COLO829 (cell line): ENCODE results near the gene GNA14.
A peak's percentile ranks its signal among the peaks of the same experiment; 100 is the strongest.
"Not testable (repeated sequence)": the region's sequence is repeated elsewhere in the genome, so short reads cannot be mapped to it uniquely, and the experiment has no call there.

Source experiments
- DNase-seq: peaks from one replicate; pipeline ENCODE4 v3.0.0; 2012; ENCODE audit warnings: low spot score

Gene GNA14

GRCh38 chr9:77489405-77490163 lies 158.5 kb downstream of the GNA14 start:
- not testable (repeated sequence) for DNase-seq

GRCh38 chr9:77488439-77489126 lies 159.5 kb downstream of the GNA14 start:
- DNase-seq, result no peak

DNA sequence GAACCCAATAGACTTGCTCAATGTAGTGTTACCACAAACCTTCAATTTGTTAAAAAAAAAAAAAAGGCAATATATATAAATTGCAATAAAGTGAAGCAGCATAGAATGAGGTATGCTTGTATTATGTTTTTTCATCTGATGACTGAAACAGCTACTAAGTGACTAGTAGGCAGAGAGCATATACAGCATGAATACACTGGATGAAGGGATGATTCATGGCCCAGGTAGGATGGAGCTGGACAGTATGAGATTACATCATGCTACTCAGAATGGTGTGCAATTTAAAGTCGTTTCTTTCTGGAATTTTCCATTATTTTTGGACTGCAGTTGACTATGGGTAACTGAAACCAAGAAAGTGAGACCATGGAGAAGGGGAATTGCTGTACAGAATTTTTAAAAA lies 161.2 kb downstream of the GNA14 start:
- DNase-seq, result no peak

DNA sequence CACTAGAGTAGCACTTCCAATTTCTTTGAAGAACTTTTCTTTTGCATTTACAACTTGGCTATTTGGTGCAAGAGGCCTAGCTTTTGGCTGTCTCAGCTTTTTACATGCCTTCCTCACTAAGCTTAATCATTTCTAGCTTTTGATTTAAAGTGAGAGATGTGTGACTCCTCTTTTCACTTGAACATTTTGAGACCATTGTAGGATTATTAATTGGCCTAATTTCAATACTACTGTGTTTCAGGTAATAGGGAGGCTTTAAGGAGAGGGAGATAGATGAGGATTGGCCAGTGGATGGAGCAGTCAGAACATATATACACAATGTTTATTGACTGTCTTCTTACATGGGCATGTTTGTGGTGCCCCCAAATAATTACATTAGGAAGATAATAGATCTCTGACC lies 161.7 kb downstream of the GNA14 start:
- DNase-seq, result no peak

DNA sequence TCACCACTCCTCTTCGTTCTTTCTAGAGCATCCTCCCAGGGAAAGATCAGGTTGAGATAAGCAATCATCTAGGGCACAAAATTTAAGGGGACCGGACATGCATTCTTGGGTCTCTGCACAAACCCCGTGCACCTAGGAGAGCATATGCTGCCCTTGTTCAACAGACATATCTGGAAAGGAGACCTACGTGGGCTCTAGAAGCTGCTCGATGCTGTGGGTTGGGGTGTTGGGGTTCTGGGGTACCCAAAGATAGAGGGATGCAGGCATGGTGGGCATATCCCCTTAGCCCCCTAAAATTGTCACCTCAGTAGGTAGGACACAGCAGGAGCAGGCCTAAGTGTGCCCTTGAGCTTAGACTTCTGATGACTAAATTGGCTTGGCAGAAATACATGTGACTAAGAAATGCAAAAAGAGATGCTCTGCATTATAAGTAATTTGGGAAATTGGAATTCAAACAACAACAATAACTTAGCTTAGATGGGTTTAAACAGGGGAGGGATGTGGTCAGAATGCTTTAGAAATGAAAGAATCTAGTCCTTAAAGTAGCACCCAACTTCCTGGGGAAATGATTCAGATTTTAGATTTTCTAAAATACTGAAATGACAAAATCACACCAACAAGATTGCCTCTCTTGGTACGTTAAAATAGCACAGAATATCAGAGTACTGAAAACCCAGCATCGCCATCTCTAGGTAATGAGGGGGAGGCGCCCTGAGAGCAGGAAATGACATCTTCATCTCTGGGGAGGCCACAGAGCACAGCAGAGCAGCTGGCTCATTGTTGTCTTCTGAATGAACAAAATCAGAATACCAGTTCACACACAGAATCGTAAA lies 172.3 kb downstream of the GNA14 start:
- DNase-seq, result peak; percentile 39

- no peak for DNase-seq
Measured at GRCh38 chr9:77474936-77475335, 173.2 kb downstream of the GNA14 start.

DNA sequence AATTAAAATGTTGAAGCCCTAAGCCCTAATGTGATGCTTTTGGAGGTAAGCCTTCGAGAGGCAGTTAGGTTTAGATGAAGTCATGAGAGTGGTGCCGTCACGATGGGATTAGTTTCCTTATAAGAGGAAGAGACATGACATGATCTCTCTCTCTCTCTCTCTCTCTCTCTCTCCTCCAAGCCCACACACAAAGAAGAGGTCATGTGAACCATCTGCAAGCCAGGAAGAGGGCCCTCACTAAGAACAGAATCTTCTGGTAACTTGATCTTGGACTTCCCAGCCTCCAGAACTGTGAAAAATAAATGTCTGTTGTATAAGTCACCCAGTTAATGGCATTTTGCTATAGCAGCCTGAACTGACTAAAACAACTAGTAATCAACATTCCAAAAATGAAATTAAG lies 175.5 kb downstream of the GNA14 start:
- no peak for DNase-seq

DNA sequence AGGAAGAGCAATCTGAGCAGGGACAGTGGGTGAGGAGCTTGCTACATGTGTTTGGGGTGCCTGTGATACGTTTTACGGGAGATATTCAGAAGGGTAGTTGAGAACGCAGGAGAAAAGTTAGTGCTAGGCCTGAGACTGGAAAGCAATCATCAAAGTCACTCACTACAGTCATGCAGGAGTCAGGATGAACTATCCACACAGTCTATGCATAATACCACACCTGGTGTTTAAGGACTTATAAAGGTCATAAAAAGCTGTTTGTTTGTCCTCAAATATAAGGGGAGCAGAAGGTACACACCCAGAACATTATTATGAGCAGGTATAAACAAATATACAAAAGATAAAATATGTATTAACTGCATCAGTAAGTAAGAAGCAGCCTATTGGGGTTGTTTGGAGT lies 176.6 kb downstream of the GNA14 start:
- DNase-seq, result no peak

DNA sequence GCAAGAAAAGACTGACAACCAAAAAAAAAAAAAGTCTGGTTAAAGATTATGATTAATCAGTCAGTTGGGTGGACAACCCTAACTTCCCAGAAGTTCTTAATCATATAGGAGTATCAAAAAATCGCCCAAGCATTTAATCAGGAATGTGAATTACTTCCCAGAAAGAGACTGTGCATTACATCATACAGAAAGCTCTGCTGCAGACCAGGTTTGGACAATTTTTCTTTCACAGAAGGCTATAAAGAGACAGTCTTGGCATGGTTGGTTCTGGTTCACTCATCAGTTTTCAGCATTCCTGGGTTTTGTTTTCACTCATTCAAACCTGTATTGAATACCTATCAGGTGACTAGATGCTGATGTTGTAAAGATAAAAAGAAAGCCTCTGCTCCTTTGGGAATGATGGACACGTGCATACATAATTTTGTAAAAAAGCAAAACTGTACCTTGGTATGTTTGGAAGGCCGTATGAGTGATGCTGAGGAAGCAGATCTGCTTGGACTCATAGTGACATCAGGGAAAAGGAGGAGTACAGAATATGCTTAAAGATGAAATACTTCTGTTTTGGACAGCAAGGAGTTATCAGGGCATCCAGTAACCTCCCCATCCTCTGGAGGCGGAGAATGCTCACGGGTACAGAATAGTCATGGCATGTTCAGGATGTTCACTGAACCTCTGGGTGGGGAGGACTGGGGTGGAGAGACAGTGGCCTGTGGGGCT lies 178.4 kb downstream of the GNA14 start:
- no peak for DNase-seq

DNA sequence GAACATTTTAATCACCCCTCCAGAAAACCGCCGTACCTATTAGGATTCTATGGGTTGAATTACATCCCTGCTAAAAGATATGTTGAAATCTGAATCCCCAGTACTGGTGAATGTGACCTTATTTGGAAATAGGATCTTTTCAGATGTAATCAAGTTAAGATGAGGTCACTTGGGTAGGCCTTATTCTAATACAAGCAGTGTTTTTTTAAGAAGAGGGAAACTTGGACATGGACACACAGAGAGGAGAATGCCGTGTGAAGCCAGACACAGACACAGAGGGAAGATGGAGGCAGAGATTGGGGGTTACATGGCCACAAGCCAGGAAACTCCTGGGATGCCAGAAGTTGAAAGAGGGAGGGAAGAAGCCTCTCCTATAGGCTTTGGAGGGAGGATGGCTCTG lies 183.5 kb downstream of the GNA14 start:
- no peak for DNase-seq

DNA sequence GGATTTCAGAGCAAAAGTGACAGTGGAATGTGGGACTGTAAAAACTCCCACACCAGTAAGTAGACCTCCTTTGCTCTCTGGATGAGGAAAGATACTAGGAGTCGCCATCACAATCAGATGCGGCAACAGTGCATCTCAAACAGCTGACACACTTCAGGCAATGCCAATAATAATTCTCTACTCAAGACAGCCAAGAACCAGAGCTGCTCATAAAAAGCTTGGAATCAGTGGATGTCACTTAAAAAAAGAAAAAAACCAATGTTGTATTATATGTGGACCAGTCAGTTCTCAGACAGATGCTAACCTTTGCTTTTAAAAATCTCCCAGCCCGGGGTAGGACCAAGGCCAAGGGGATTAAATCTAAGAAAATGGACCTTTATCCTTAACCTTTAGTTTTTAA lies 185.0 kb downstream of the GNA14 start:
- no peak for DNase-seq

GRCh38 chr9:77462066-77462465 lies 186.1 kb downstream of the GNA14 start:
- no peak for DNase-seq

DNA sequence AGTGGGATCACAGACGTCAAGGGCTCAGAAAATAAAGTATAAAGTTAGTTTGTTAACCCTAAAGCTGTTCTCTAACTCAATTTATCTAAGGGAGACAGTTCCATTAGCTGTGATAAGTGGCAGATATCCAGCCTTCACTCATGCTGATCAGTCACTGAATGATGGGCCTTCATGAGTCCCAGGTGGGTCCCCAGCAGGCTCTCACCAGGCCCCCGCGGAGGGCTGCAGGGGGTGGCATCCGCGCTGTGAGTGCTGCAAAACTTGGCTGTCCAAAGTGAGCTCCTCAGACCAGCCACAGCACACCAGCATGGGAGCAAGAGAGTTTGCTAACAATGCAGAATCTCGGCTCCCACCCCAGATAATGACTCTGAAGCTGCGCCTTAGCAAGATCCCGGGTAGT lies 187.2 kb downstream of the GNA14 start:
- no peak for DNase-seq

- DNase-seq, result peak; percentile 79
Measured at GRCh38 chr9:77457916-77458592, 190.1 kb downstream of the GNA14 start.

DNA sequence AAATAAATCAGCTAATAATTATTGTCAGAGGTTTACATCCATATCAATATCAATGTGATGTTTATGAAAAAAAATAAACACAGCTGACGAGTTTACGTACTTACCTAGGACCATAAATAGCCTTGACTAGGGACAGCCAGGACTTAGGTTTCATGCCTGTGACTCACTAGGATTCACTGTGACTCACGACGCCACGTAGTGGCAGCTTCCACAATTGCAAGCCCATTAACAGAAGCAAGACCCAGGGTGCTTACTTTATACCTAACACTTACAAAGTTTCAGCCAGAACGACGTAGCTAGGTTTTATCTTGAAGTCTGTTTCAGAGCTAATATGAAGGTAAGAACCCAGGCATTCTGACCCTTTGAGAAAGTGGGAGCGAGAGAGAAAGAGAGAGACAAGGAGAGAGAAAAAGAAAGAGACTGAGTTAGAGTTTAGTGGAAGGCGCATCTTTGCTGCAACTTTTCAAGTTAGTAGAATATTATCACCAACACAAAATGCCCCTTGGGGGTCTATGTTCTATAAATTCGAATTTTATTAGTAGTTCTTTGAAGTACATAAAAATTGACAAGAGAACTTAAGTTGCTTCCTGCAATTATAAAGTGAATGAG lies 191.2 kb downstream of the GNA14 start:
- peak; percentile 95 for DNase-seq

- DNase-seq, result peak; percentile 66
Measured at GRCh38 chr9:77455312-77455927, 192.7 kb downstream of the GNA14 start.

GRCh38 chr9:77454663-77455062 lies 193.5 kb downstream of the GNA14 start:
- no peak for DNase-seq

GRCh38 chr9:77453825-77454647 lies 194.1 kb downstream of the GNA14 start:
- no peak for DNase-seq

- DNase-seq, result no peak
Measured at GRCh38 chr9:77451507-77451906, 196.6 kb downstream of the GNA14 start.

DNA sequence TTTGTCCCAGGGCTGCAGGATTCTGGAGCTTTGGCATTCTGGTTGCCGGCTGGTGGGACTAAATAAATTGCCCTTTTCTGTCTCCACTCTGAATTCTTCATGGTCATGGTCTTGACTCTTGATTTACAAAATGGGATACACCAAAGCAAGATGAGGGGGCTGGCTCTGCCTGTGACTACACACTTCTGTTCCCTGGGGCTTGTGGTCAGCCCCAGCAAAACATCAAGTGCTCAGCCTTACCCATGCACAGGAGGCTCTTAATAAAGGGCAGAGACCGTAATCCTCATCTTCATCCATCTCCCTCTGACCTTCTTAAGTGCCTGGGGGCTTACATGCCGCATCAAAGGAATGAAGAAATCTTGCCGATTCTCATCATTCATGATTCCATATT lies 198.0 kb downstream of the GNA14 start:
- DNase-seq, result no peak
